ENCODE measurements around the gene NEK7.

Gene NEK7

DNA sequence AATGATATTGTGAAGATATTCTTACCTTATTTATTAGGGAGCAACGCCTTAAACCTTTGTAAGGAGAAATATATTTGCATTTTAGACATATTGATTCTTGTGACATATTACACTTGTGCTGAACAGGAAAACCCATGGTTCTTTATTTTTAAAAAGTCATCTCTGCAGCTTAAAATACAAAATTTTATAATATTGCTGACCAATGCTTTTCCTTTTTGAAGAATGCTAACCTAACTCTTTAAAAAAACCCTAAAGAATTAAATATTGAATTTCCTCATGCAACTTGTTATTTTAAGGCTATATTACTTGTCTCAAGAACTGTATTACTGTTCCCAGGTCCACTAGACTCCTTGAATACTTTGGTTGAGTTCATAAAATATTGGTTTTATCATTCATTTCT lies 99.0 kb downstream of the NEK7 start:
- DNase-seq (ENCODE audit: low read depth in 2 of 2), result no peak

DNA sequence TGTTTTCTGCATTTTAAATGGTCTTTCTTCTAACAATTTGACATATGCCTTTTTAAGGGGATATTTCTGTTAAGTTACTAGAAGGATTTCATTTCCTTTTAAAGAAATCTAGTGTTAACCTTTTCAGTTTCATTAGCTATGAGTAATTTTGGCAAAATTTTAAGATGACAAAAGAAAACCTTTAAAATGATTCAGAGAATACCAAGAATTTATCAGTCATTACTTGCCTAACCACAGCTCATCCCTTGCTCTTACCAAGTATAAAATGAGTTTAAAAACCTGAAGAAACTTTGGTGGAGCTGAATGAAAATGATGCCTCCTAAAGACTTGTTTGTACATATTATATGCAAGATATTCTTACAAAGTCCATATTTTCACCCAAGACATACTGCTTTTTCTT lies 101.7 kb downstream of the NEK7 start:
- no peak for DNase-seq (ENCODE audit: low read depth in 2 of 2)

DNA sequence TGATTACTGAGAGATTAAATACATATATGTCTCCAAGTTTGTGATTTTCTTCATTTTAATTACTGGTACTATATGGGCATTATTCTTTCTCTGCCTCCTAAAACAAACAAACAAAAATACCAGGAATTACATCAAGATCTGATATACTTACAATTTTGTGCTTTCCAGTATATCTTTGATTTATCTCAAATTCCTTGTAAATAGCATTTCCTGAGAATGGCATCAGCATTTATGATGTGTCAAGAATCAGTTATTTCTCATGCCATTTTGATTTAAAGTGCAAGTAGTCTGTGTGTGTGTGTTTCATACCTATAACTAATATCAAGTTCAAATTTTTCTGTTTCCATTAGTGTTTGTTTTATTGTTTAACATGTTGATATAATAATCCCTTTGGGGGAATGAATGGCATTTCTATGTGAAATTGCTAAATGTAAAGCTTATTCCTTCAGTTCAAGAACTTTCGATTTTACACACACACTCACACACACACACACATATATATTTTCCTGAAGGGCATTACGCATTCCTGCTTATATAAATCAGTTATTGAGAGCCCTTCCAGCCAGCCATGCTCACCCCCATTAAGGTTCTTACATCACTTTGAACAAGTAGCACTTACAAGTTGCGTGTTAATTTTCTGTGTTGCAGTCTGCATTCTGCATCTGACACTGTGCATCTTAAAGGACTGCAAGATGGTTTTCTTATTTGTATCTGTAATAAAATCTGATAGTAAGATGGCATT lies 102.7 kb downstream of the NEK7 start:
- DNase-seq (ENCODE audit: low read depth in 2 of 2), result no peak

DNA sequence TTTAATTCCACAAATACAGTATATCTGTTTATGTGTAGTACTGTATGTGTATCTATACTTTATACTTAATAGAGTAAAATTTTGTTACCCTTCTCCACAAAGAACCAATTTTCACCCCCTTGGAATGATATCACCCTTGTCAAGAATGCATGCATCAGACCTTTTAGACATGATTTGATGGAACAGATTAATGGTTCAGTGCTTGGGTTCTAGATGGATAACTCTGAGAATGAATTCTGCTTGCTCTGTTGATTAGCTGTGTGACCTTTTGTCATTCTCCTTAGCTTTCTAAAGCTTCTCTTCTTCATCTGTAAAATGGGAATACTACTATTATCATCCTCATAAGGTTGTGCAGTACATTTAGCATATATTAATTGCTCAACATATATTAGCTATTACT lies 105.1 kb downstream of the NEK7 start:
- DNase-seq (ENCODE audit: low read depth in 2 of 2), result no peak

DNA sequence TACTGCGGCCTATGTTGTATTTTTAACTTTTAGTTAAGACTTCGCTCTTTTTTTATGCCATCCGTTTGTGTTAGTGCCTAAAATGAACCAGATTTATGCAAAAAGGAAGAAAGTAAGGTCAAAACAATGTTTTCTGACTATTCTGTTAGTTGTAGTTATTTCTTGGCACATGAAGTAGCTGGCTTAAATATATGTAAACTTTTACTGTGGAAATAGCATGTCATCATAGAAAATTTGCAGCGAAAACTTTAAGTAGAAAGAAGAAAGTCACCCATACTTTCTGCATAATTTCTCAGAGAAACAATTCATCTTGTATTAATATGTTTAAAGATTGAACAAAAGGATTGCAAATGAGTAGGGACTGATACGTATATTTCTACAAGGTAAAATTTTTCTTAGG lies 106.4 kb downstream of the NEK7 start:
- DNase-seq (ENCODE audit: low read depth in 2 of 2), result no peak

DNA sequence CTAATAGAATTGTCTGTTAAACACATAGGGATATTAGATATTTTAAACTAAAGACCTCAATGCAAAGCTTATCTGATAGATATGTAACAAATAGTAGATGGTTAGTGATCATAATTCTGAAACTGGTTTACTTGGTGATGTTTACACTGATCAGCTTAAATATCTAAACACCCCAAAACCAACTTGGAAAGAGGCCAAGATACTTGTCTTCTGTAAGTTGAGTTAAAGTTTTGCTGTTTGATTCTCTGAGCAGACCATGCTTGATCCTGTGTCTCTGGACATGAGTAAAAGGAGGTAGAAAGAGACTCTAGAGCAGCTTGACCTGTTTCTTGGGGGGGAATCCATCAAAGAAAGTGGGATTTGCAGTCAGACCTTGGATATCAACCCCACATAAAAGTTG lies 107.5 kb downstream of the NEK7 start:
- no peak for DNase-seq (ENCODE audit: low read depth in 2 of 2)

DNA sequence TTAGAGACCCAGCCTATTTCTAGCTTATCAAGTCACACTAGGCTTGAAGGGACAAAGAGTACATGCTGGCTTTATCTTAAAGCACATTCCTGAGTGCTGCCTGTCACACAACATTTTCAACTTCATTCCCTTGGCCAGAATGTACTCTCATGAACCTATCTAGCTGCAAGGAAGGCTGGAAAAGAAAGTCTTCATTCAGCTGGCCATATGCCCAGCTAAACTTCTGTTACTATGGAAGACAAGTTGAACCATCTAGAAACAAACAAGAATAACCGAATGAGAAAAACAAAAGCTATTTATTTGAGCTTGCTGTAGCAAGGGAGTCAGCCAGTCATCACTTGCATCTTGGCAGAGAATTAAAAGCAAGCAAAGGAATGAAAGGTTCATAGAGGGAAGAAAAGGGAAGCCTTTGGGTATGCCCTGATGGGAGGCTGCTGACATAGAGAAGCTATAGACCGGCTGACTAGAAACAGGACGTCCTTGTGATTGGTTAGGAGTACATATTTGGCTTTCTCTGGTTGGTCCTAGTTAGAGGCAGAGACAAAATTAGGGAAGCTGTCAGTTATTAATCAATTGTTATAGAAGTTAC lies 108.4 kb downstream of the NEK7 start:
- no peak for DNase-seq (ENCODE audit: low read depth in 2 of 2)

DNA sequence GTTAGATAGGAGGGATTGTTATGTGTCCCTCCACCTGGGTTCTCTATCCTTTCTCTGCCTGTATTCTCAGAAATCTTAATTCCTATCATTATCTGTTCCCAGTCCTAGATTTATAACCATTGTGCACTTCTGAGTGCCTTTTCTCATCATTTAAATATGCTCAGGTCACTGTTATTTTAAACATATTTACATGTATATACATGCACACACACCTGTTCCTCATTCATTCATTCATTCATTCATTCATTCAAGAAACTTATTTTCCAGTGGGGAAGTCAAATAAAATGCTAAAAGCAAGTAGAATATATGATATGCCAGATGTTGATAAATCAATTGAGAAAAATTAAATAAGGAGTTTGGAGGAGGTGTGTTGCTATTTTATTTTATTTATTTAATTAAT lies 110.3 kb downstream of the NEK7 start:
- DNase-seq (ENCODE audit: low read depth in 2 of 2), result no peak

DNA sequence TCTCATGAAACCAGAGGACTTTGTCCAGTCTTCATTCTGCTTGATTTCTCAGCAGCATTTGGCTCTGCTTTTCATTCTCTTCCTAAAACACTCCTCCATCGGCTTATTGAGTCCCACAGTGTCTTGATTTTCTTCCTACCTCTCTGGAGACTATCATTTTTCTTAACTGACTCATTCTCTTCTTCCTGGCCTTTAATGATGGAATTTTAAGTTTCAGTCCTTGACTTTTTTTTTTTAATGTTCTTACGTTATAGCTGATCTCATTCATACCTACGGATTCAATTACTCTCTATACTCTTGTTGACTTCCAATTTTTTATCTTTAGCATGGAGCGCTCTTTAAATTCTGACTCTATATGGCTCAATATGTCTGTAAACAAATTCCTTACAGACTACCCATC lies 111.1 kb downstream of the NEK7 start:
- DNase-seq (ENCODE audit: low read depth in 2 of 2), result no peak

DNA sequence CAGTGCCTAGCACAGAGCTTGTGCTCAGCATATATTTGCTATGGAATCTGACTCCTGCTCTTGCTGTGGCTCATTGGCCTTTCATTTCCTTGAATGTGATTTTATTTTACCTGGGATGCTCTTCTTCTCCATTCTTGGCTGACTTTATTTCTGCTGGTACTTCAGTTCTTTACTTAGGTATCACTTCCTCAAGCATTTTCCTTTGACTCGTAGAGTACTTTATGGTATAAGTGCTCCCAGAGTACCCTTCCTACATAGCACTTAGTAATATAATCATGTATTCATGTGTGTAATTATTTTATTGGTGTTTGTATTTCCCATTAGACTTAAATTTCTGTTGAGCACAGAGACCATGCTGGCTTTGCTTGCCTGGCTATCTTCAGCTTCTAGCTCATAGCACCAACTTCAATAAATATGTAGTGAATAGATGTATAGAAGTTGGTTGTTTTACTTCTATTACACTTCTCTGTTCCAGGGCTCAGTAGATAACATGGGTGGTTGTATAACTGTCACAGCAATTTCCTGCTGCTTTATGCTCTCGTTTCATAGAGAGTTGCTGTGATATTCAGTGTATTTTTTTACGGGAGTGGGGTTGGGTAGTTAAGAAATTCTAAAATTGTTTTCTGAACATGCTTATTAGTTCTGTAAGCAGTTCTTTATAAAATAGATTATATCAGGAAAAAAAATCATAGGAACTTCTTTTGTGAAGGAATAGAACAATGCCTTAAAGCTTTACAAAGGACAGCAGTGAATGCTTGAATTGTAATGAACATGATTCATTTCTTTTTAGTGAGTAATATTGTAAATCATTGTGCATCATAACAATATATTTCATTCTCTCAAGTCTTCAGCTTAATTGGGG lies 112.2 kb downstream of the NEK7 start:
- DNase-seq (ENCODE audit: low read depth in 2 of 2), result no peak

DNA sequence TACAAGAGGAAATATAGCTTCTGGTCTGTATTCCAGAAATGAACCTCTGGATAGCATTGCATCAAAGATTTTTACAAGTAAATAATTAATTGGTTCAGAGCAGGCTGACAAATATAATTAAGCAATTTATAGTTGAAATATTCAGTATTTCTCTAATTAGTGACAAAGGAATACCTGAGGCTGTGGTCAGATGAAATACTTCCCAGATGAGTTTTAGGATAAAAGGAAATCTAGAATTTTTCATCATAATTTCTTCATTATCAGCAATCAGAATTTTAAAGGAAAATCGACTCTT lies 112.8 kb downstream of the NEK7 start:
- DNase-seq (ENCODE audit: low read depth in 2 of 2), result no peak

DNA sequence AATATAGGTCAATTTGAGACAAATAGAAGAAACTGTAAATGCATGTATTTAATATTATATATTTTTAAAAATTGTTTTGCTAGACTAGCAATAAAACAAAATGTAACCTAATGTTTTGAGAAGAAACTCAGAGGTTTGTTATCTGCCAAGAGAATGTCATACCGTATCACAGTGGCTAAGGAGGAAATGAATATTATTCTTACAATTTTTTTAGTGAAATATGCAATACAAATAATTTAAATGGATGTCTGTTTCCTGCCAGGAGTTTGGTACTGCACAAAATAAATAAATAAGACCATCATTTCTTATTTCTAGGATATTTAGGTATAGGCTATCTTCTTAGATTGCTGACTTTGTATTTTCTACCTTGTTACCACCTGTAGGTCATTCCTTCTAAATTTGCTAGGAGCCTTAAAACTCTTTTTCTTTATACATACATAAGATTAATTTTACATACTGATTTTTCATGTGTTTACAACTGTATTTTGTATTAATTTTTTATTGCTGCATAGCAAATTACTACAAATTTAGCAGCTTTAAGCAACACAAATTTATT lies 113.6 kb downstream of the NEK7 start:
- DNase-seq (ENCODE audit: low read depth in 2 of 2), result no peak

DNA sequence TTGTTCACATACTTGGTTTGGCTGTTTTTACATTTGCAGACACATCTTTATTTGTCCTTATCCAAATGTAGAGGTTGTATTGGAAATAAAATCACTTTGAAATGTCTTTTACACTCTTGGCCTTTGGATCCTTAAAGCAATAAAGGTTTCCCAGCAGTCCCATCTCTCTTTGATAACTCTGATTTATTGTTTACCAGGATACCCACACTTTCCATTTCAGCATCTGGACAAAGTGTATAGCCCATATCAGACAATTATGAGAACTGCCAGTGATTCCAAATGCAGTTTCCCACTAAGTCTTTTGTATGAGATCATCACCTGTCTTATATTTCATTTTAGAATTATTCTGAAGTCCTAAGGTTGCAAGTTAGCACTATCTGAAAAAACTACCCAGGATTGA lies 114.7 kb downstream of the NEK7 start:
- DNase-seq (ENCODE audit: low read depth in 2 of 2), result no peak

DNA sequence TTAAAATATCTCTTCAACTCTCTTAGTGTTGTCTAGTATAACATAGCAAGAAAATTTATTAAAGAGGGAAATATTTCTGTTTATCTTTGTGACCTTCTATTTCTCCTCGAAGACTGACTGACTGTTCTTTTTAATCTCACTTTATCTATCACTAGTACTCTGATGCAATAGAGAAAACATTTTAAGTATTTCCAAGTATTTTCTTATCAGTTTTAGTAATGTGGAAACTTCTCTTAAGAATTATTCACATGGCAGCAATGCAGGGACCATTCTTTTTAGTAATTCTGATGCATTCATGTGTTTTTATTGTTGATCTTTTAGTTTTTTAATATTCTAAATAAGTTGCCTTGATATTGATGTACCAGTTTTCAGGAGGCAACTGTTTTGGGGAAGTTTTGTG lies 115.7 kb downstream of the NEK7 start:
- no peak for DNase-seq (ENCODE audit: low read depth in 2 of 2)

DNA sequence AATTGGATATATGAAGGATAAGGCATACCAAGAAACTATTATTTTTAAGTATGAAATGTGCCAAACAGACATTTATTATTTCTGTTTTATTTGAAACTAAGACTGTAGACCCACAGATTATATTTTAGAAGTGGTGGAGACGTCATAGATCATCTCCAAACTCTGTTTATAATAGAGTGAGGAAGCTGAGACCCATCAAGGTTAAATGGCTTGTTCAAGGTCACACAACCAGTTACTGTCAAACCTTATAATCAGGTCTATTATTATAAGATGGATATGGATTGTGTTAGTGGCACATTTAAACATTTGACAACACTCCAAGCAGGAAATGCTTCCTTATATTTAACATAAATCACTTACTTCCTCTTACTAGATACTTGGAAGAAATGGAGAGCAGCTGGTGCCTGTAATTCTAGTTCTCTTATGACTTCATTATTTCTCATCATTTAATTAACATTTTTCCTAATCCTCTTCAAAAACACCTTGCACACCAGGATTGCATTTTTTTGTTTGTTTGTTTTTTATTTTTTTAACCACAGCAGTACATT lies 117.0 kb downstream of the NEK7 start:
- no peak for DNase-seq (ENCODE audit: low read depth in 2 of 2)

DNA sequence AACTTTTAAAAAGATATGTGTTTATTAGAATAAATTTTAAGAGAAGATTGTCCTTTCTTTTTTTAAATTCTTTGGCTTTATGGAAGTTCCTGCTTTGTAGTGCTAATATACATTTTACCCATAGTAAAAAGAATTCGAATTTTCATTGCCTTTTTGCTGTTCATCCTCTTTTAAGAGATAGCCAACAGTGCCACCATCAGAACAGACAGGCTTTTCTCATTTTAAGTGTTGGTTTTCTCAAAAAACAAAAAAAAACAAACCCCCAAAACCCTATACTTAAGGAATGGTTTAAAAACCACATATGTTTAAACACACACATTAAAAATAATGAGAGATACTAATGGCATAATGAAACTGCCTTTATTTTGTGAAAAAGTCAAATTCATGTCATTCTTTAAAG lies 118.8 kb downstream of the NEK7 start:
- DNase-seq (ENCODE audit: low read depth in 2 of 2), result no peak

DNA sequence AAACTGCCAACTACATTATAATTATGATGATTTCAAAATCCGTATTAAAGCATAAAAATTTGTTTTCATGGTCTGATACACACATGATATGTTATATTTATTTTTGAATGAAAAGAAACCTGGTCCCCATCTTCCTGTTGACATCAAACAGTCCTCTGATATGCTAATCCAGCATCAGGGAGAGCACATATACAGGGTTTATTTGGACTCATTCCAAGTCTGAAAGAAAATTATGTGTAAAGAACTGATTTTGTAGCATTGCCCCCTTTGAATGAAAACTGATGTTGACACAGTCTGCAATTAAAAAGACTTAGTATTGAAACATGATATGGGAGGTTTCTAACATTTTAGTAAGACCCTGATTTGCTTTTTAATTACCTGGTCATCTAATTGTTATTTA lies 119.4 kb downstream of the NEK7 start:
- no peak for DNase-seq (ENCODE audit: low read depth in 2 of 2)

DNA sequence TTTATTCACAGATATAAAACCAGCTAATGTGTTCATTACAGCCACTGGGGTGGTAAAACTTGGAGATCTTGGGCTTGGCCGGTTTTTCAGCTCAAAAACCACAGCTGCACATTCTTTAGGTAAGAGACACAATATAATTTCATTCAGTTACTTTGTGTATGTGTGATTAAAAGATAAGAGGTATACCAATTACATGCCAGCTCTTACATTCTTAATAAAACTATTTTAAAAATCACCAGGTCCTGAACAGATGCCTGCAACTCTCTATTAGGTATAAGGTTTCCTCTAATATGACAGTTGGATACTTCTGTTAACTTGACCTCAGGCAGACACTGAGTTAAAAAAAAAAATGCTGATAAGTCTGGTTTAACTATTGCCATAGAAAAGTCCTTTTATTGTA lies 122.1 kb downstream of the NEK7 start:
- no peak for DNase-seq (ENCODE audit: low read depth in 2 of 2)

DNA sequence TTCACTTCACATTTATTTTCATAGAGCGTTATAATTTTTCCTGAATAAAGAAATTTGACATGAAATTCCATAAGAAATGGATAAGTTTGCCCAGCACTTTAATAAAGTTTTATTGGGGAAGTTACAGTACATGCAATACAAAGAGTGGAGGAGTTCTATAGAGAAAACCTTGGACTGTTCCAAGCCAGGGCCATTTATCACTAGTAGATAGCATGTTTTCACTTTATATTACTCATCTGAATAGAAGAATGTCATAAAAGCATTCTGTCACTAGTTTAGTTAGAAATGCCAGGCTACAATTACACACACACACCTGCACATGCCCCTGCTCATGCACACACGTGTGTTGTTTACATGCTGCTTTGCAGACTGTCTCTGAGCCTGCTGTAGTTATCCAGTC lies 123.3 kb downstream of the NEK7 start:
- no peak for DNase-seq (ENCODE audit: low read depth in 2 of 2)

DNA sequence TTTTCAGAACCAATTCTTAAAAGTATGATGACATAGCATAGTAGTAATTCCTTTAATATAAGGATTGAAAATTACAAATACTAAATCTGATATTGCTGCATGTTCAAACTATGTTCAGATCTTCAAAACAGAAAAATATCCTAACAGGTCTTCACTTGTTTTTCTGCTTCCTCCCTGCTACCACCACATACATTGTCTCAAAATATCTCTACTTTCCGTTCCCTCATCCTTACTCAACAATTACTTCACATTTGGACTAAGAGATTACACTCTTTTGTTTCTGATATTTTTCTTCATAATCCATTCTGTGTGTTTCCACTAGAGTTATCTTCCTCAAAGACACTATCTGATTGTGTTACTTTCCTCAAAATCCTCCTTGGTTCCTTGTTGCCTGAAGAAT lies 125.1 kb downstream of the NEK7 start:
- DNase-seq (ENCODE audit: low read depth in 2 of 2), result no peak

DNA sequence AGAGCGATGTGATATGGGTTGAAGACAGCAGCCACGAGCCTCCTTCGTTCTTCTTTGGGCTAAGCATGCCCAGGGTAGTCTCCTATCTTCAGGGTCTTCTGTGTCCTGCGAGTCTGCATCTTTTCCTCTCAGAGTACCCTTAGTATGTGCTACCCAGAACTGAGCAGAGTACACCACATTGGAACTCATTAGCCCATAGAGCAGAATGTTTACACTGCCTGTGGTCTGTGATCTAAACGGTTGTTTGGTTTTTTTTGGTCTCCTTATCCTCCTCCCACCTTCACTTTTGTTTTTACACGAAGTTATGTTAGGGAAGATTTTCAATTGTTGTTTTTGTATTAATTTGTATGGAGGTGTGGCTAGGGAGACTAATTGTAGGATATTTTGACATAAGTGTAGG lies 126.4 kb downstream of the NEK7 start:
- no peak for DNase-seq (ENCODE audit: low read depth in 2 of 2)

DNA sequence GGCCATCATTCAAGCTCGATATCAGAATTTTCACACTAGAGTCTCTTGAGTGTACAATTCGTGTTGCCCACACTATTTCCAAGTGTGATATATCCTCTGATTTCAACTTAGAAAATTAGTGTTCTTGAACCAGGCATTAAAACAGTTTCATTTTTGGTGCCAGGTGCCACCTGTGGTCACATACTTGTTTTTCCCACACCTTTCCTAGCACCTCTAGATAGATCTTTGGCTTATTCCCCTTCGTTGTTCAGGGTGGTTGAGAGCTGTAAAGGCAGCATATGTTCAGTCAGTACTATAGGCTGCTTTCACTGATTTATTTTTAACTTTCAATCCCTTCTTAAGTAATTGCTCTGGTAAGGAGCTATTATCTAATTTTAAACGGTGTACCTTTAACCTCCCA lies 131.1 kb downstream of the NEK7 start:
- no peak for DNase-seq (ENCODE audit: low read depth in 2 of 2)
